ENCODE results near the gene HOXC9.

HOXC9 gene

GRCh38 chr12:53989227-53990113 lies 10.5 kb upstream of the HOXC9 start:
- DNase-seq, result peak in 1 of 2 donors; percentile 27

DNA sequence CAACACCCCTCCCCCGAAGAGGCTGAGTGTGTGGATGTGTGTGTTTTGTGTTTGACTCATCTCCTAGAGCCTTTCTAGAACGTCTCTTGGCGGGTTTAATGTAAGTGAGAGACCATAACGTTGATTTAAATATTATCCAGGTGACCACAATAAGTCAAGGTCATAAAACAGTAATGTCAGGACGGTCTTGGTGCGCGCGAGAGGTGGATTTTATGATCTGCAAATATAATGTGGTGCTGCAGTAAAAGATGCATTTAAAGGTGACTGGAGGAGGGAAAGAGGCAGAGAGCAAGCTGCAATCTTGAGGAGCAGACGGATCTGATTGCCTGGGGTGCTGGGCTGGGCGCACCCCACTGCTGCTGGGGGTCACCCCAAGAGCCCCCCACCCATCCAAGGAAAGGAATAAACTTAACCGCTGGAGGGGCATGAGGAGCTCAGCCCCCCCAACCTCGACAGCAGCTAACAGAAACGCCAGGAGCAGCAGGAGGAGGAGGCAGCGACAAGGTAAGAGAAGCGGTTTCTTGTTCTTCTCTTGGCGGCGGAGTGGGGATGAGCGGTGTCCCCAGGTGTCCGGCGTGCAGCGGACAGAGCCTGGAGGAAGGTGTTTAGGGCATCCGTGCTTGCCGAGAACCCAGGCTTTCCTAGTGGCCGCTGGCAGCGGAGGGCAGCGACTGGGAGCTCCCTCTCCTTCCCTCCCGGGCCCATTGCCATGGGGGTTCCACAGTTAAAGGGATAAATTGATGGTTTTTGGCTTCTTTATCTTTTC lies 9.5 kb upstream of the HOXC9 start:
- no peak for DNase-seq

- no peak for DNase-seq
Observed at GRCh38 chr12:53991077-53991460, 8.9 kb upstream of the HOXC9 start.

GRCh38 chr12:53992377-53992889 lies 7.5 kb upstream of the HOXC9 start:
- no peak for DNase-seq

- DNase-seq, result no peak
Observed at GRCh38 chr12:53993162-53994008, 6.6 kb upstream of the HOXC9 start.

GRCh38 chr12:53994009-53994263 lies 6.0 kb upstream of the HOXC9 start:
- DNase-seq, result no peak

GRCh38 chr12:53994264-53995001 lies 5.5 kb upstream of the HOXC9 start:
- DNase-seq, result no peak

DNA sequence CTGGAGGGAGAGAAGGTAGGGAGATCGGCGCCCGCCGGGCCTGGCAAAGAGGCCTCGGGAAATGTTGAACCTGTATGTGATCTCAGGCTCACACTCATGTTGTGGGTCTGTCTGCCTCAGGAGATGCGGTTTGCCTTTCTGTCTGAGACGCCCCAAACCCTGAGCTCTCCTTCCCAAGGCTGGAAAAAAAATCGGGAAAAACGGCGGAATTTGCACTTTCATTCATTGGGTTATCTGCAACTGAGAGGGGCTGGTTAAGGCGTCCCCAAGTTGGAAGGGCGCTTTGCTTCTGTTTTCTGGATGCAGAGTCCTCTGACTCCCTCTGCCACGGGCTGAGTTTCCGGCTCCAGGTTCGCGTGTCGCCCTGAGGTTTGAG lies 5.0 kb upstream of the HOXC9 start:
- no peak for DNase-seq

GRCh38 chr12:53995378-53996239 lies 4.4 kb upstream of the HOXC9 start:
- no peak for DNase-seq

DNA sequence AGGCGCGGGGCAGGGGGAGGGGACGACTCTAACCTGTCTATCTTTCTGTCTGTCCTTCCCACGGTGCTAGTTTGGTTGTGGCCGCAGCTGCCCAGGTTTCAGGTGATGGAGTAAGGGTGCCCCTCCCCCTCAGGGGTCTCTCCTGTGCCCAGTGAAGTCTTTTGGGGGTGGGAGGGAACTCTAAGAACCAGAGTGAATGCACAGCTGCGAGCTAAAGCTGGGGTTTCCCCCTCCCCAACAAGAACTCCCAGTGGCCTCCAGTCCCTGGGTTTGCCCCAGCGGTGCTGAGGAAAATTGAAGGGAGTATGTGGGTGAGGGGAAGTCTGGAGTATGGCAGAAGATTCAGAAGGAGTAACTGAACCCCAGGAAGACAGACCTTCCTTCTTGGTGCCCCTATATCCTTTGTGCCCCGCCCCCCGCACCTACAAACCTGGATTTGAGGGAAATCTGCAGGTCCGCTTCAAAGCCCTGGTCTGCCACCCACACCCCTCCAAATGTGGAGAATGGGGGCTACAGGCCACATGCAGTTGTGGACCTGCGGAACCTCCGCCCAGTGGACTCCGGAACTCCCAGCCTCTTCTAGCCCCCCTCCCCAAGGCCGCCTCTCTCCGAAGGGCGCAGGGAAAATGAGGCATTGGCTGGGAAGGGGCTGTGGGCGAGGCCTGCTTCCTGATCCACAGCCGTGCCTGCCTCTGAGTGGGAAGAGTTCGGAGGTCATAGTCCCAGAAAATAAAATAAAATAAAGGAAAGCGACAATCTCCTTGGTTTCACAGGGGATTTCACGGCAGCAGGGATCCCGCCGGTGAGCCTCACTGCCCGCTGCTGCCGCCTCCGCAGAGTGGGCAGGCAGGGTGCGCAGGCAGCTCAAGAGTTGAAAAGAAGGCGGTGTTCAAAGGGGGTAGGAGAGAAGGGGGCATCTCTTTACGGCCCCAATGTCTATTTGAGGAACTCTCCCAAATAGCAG lies 3.4 kb upstream of the HOXC9 start:
- DNase-seq, result no peak

GRCh38 chr12:53997204-53998109 lies 2.5 kb upstream of the HOXC9 start:
- DNase-seq, result no peak

GRCh38 chr12:53998110-53998899 lies 1.7 kb upstream of the HOXC9 start:
- DNase-seq, result no peak

- no peak for DNase-seq
Observed at GRCh38 chr12:53998900-53999236, 1.1 kb upstream of the HOXC9 start.

DNA sequence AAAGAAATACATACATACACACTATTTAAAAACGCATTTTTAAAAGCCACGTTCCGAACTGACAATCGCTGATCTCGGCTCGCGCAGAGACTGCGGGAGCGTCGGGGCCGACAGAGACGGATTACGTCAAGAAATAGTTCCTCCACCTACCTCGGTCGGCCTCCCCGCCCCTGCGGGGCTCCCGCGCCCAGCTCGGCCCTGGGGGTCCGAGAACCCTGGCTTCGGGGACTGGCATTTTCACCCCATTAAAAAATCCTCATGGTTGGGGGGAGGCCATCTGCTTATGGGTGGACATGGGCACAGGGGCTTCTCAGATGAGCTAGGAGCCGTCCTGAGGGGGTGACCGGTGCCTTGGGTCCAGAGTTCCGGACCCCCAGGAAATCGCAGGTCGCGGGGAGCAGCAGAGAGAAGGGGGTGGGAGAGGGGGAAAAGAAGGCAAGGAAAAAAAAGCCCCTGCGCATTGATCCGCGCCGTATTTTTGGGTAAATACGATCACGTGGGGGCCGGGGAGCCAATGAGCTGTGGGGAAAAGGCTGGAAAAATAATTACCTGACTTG lies 324 bp upstream of the HOXC9 start:
- no peak for DNase-seq

DNA sequence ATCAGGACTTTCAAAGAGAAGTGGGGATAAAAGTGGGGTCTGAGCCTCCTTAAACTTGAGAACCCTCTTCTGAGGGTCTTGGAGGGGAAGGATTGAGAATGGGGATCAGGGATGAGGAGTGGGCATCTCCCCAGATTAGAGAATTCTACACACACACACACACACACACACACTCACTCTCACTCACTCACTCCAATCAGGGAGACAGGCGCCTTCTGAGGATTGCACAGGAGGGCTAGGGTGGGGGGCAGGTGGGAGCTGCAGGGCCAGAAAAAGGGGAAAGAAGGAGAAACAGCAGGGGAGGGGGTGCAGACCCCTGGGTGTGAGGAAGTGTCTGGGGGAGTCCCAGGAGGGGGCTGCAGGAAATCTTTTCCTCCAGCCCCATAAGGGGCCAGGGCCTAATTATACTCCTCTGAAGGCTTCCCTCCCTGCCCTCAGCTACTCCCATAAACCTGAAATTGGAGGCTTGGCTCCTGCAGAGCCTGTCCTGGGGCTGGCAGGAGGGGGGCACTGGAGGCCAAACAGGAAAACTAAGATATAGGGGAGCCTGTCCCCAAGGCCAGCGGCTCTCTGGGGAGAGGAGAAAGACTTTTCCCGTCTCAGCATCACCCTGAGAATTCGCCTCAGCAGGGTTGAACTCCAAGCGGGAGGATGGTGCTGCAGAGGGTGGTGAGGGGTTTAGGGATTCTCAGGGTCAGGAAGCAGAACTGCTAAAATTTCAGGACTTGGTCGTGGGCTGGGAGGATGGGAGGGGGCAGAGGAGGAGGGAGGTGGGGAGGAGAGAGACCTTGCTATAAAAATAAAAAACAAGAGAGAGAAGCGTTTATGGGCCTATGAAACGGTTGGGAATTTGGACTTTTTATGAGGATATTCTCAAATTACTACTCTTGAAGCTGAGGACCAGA lies 1.6 kb downstream of the HOXC9 start:
- DNase-seq, result no peak

- DNase-seq, result no peak
Observed at GRCh38 chr12:54002278-54002914, 2.4 kb downstream of the HOXC9 start.
